Duodenal mucosa (tissue), 2 donors: ENCODE results near the gene VN1R2.
A peak's percentile ranks its signal among the peaks of the same experiment; 100 is the strongest.
"Not testable (repeated sequence)": the region's sequence is repeated elsewhere in the genome, so short reads cannot be mapped to it uniquely, and the experiment has no call there.

ENCODE experiments used
- H3K27ac ChIP-seq: one replicate; pipeline ENCODE4 v1.7.0; 2013; ENCODE audit warnings: low read depth, low read length
- H3K27me3 ChIP-seq, 2 donors: one replicate each; pipeline ENCODE4 v1.7.0; 2013; ENCODE audit warnings: low read length in 2 of 2, control low read depth in 1 of 2; ENCODE audit not compliant: insufficient read depth in 2 of 2, control insufficient read depth in 1 of 2
- H3K36me3 ChIP-seq, 2 donors: one replicate each; pipeline ENCODE4 v1.7.0; 2013; ENCODE audit warnings: low read length in 2 of 2, control low read depth in 1 of 2; ENCODE audit not compliant: insufficient read depth in 2 of 2, control insufficient read depth in 1 of 2
- H3K4me1 ChIP-seq, 2 donors: one replicate each; pipeline ENCODE4 v1.7.0; 2013; ENCODE audit warnings: low read length in 2 of 2, control low read depth in 1 of 2; ENCODE audit not compliant: insufficient read depth in 2 of 2, control insufficient read depth in 1 of 2
- H3K4me3 ChIP-seq, 2 donors: one replicate each; pipeline ENCODE4 v1.7.0; 2013; ENCODE audit warnings: low read length in 2 of 2, low read depth in 1 of 2
- H3K9ac ChIP-seq, 2 donors: one replicate each; pipeline ENCODE4 v1.7.0; 2013; ENCODE audit warnings: low read length in 2 of 2, low read depth in 1 of 2
- H3K9me3 ChIP-seq, 2 donors: one replicate each; pipeline ENCODE4 v1.7.0; 2013; ENCODE audit warnings: low read length in 2 of 2, control low read depth in 1 of 2; ENCODE audit not compliant: control insufficient read depth in 1 of 2

Gene VN1R2, protein sequence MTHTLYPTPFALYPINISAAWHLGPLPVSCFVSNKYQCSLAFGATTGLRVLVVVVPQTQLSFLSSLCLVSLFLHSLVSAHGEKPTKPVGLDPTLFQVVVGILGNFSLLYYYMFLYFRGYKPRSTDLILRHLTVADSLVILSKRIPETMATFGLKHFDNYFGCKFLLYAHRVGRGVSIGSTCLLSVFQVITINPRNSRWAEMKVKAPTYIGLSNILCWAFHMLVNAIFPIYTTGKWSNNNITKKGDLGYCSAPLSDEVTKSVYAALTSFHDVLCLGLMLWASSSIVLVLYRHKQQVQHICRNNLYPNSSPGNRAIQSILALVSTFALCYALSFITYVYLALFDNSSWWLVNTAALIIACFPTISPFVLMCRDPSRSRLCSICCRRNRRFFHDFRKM

DNA sequence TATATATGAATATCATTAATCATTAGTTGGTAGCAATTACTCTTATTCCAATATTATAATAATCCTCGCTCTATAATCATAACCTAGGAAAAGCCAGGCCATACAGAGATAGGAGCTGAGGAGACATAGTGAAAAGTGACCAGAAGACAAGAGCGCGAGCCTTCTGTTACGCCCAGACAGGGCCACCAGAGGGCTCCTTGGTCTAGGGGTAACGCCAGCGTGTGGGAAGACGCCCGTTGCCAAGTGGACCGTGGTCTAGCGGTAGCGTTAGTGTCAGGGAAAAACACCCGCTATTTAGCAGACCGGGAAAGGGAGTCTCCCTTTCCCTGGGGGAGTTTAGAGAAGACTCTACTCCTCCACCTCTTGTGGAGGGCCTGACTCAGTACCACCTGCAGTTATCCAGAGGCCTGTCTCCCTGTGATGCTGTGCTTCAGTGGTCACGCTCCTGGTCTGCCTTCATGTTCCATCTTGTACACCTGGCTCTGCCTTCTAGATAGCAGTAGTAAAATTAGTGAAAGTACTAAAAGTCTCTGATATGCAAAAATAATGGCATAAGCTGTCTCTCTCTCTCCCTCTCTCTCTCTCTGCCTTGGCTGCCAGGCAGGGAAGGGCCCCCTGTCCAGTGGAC is at the start of gene VN1R2:
TSS of gene VN1R2 (plus strand) at position 578 of the 628 bp plus-strand sequence. CDS start 84 bp downstream, outside the sequence.
- not testable (repeated sequence) for H3K36me3 ChIP-seq, H3K27ac ChIP-seq, H3K27me3 ChIP-seq, H3K9ac ChIP-seq, H3K4me1 ChIP-seq, H3K4me3 ChIP-seq
- peaks cover 12 to 13% of the 10 kb centered on the region in 2 donors for H3K9me3 ChIP-seq

DNA sequence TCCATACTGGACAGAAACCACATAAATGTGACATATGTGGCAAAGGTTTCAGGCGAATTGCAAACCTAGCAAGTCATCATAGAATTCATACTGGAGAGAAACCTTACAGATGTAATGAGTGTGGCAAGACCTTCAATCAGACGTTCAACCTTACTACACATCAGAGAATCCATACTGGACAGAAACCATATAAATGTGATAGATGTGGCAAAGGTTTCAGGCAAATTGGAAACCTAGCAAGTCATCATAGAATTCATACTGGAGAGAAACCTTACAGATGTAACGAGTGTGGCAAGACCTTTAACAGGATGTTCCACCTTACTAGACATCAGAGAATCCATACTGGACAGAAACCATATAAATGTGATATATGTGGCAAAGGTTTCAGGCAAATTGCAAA is 46.5 kb upstream of the VN1R2 start:
- not testable (repeated sequence) for H3K4me1 ChIP-seq, H3K27me3 ChIP-seq, H3K27ac ChIP-seq, H3K9ac ChIP-seq
- Histone ChIP-seq H3K36me3 (peaks cover 13 to 17% of the 10 kb centered on the region in 2 donors), H3K9me3 (peaks cover 73 to 74% of the 10 kb centered on the region in 2 donors), H3K4me3 (peak overlapping the region; percentile 33 to 52)

DNA sequence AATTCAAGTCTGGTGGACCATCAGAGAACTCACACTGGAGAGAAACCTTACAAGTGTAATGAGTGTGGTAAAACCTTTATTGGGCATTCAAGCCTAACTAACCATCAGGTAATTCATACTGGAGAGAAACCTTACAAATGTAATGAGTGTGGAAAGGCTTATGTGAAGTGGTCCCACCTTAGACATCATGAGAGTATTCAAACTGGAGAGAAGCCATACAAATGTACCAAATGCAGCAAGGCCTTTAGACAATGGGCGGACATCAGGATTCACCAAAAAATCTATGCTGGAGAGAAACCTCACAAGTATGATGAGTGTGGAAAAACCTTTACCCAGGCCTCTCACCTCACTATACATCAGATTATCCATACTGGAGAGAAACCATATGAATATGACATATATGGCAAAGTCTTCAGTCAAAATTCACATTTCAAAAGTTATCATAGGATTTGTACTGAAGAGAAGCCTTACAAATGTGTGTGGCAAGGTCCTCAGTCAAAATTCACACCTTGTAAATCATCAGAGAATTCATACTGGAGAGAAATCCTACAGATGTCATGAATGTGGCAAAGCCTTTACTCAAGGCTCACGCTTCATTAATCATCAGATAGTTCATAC is 45.3 kb upstream of the VN1R2 start:
- no peaks in the 10 kb centered on the region for H3K4me1 ChIP-seq
- H3K9ac ChIP-seq = no peak overlapping the region
- peaks cover 13 to 17% of the 10 kb centered on the region in 2 donors for H3K36me3 ChIP-seq
- no peak overlapping the region for H3K27ac ChIP-seq
- H3K4me3 ChIP-seq = peak overlapping the region; percentile 17 to 18
- H3K27me3 ChIP-seq = no peaks in the 10 kb centered on the region
- H3K9me3 ChIP-seq = peaks cover 75 to 82% of the 10 kb centered on the region in 2 donors

DNA sequence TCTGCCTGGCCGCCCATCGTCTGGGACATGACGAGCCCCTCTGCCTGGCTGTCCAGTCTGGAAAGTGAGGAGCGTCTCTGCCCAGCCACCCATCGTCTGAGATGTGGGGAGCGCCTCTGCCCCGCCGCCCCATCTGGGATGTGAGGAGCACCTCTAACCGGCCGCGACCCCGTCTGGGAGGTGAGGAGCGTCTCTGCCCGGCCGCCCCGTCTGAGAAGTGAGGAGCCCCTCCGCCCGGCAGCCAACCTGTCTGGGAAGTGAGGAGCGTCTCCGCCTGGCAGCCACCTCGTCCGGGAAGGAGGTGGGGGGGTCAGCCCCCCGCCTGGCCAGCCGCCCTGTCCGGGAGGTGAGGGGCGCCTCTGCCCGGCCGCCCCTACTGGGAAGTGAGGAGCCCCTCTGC is 35.4 kb upstream of the VN1R2 start:
- not testable (repeated sequence) for H3K27ac ChIP-seq, H3K4me3 ChIP-seq, H3K9ac ChIP-seq, H3K36me3 ChIP-seq, H3K4me1 ChIP-seq, H3K27me3 ChIP-seq
- peaks cover 38 to 58% of the 10 kb centered on the region in 2 donors for H3K9me3 ChIP-seq

DNA sequence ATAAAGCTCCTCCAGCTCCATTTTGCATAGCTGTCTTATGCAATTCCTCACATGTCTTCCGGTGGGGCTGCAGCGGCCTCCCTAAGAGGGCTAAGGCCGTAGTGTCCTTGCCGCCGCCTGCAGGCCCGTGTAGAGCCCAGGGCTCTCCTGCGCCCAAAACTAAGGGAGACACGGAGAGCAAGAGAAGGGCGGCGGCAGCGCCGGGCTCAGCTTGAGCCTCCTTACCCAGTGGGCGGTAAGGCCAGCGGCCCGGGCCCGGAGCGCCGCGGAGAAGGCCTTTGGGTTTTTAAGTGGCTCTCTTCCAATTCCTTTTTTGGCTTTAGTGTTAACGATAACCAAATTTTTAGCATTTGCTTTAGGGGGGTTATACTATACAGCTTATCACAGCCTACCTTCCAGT is 33.5 kb upstream of the VN1R2 start:
- no peaks in the 10 kb centered on the region for H3K36me3 ChIP-seq
- H3K27ac ChIP-seq = no peak overlapping the region
- peaks cover 36 to 49% of the 10 kb centered on the region in 2 donors for H3K9me3 ChIP-seq
- no peaks in the 10 kb centered on the region for H3K27me3 ChIP-seq
- no peak overlapping the region for H3K9ac ChIP-seq
- no peak overlapping the region for H3K4me3 ChIP-seq
- no peaks in the 10 kb centered on the region for H3K4me1 ChIP-seq

DNA sequence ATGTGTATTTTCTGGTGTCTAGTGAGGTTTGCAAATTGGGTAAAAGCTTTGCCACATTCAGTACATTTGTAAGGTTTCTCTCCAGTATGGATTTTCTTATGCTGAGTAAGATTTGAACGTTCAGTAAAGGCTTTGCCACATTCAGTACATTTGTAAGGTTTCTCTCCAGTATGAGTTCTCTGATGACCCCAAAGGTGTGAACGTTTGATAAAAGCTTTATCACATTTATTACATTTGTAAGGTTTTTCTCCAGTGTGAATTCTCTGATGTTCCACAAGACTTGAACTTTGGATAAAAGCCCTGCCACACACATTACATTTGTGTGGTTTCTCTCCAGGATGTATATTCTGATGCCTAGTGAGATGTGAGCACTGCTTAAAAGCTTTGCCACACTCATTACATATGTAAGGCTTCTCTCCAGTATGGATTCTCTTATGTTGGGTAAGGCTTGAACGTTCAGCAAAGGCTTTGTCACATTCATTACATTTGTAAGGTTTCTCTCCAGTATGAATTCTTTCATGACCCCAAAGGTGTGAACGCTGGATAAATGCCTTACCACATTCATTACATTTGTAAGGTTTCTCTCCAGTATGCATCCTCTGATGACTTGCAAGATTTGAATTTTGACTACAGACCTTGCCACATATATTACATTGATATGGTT is 20.8 kb upstream of the VN1R2 start:
- Histone ChIP-seq H3K27ac (no peak overlapping the region), H3K27me3 (no peaks in the 10 kb centered on the region), H3K4me3 (no peak overlapping the region), H3K4me1 (no peaks in the 10 kb centered on the region), H3K36me3 (peaks cover 14 to 17% of the 10 kb centered on the region in 2 donors), H3K9ac (no peak overlapping the region), H3K9me3 (peaks cover 80 to 82% of the 10 kb centered on the region in 2 donors)

DNA sequence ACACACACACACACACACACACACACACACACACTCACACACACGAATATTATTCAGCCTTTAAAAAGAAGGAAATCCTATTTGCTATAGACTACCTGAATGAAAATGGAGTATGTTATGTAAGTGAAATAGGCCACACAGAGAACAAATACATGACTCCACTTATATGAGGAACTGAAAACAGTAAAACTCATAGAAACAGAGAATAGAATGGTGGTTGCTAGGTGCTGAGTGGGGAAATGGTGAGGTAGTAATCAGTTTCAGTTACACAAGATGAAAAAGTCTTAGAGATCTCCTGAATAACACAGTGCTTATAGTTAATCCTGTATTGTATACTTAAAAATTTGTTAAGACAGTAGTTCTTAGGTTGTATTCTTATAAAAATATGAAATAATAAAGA is 11.6 kb upstream of the VN1R2 start:
- no peaks in the 10 kb centered on the region for H3K4me1 ChIP-seq
- H3K36me3 ChIP-seq = peaks cover 12 to 39% of the 10 kb centered on the region in 2 donors
- H3K27ac ChIP-seq = no peak overlapping the region
- peaks cover 48 to 74% of the 10 kb centered on the region in 2 donors for H3K9me3 ChIP-seq
- H3K4me3 ChIP-seq = no peak overlapping the region
- H3K9ac ChIP-seq = no peak overlapping the region
- H3K27me3 ChIP-seq = no peaks in the 10 kb centered on the region

DNA sequence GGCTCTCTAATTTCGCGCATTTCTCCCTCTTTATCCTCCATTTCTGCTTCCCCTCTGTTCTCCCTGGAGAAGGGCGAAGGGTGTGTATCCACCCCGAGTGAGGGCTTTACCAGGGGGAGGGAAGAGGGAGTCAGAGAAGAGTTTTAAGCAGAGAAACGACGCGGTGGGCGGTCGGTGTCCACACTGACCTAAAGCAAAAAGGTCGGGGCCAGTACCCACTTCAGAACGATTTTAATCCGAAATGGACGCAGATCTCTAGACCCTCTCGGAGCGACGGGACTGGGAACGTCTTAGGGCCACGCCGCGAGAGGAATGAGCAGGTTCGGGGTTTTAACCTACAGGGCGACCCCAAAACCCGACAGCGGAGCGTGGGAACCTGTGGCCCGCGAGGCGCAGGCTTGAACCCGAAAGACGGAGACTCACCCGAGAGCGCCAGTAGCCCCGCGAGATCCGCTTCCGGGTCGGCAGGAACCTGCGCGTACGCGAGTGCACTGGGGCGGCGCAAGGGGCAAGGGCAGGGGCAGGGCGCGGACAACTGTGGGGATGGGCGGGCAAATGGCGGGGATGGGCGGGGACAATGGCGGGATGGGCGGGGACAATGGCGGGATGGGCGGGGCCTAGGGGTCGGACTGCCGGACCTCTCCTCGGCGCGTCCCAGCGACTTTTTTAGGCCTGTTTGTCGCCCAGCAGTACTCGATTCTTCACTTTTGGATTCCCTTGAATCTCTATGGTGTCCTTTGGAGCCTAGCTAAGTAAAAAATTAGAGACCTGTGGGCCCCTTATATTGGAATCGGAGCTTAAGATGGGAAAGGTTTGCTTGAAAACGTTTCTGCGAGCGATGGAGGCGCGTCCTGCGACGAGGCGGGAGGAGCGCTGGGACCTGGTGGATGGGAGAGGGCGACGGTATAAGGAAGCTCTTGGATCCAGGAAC is 3.4 kb upstream of the VN1R2 start, which contains the start of gene ZNF677:
TSS of gene ZNF677 (minus strand) at position 463 of the 931 bp plus-strand sequence. CDS start 3,323 bp downstream, outside the sequence.
- Histone ChIP-seq H3K4me1 (peaks cover 0 to 6% of the 10 kb centered on the region in 2 donors), H3K4me3 (peak within 1 kb of the TSS; percentile 87 to 94), H3K27me3 (no peaks in the 10 kb centered on the region), H3K9ac (peak within 1 kb of the TSS; percentile 59), H3K36me3 (peaks cover 10 to 17% of the 10 kb centered on the region in 2 donors), H3K27ac (peak within 1 kb of the TSS; percentile 62), H3K9me3 (peaks cover 31 to 35% of the 10 kb centered on the region in 2 donors)

DNA sequence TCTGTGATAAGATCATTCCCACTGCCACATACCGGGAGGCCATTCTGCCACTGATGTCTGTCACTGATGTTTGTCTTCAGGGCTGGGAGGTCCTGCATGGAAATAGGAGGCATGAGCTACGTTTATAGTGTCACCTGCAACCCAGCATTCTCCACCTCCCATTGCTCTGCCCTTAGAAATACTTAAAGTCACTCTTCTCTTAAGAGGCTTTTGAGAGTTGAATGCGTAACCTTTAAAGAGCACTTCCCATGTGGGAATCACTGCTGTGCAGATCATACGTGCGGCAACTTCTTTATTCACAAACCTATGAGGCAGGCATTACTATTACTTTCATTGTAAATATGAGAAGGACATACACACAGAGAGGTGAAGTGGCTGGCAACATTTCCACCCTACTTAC is 9.5 kb downstream of the VN1R2 start, which contains the start of gene VN1R4:
TSS of gene VN1R4 (minus strand) at position 101 of the 400 bp plus-strand sequence. CDS start at position 43, 58 bp downstream.
- not testable (repeated sequence) for H3K27ac ChIP-seq, H3K27me3 ChIP-seq, H3K36me3 ChIP-seq, H3K4me1 ChIP-seq, H3K4me3 ChIP-seq, H3K9ac ChIP-seq
- peaks cover 10 to 17% of the 10 kb centered on the region in 2 donors for H3K9me3 ChIP-seq
